HCT116 (cell line): ENCODE results near the gene COL15A1. TPM values are rescaled to one million over a fixed set of nuclear protein-coding genes. Genes with fewer than 3 reads are reported as not detected.

Experiments used
- ATAC-seq: fragments of 200-7000 bp; cut with Tn5 transposase; 2 replicates; pipeline ENCODE4 v1.9.1; 2020; ENCODE audit warnings: mild to moderate bottlenecking, moderate library complexity
- BruUV-seq: library from RNA; stranded (reverse); fragments of 400-500 nt; replicated peaks from 2 replicates; lab custom pipeline; 2021; lab: Mats Ljungman, UMichigan
- CTCF ChIA-PET: fragments of 300-600 bp; sonication (Branson Sonifier 250); formaldehyde crosslinking; loops from one replicate; lab custom pipeline; 2021; ENCODE audit warnings: antibody characterized with exemption; lab: Charles Lee
- POLR2A ChIA-PET: fragments of 300-600, 350-600 bp; sonication (Branson Sonifier 250); formaldehyde crosslinking; loops from one replicate; lab custom pipeline; 2021; ENCODE audit warnings: antibody characterized with exemption; lab: Charles Lee
- RAD21 ChIA-PET, 2 experiments: fragments of 300-600 bp; sonication (Branson Sonifier 250); formaldehyde crosslinking; loops; one replicate each; lab custom pipeline; 2023; ENCODE audit warnings: low total read pairs in 2 of 2; ENCODE audit not compliant: uncharacterized antibody in 2 of 2, unreplicated experiment in 2 of 2, low non-redundant PET in 1 of 2; lab: Charles Lee
- DNase-seq: peaks from one replicate; pipeline ENCODE4 v3.0.0-alpha.2; 2010; ENCODE audit warnings: low read depth, low spot score
- H2AFZ ChIP-seq: fragments of 200-600 bp; shearing (Covaris generic), sonication (generic); 2 replicates; pipeline ENCODE4 v1.6.1; 2017; ENCODE audit warnings: low read depth, mixed run types, mixed read lengths, antibody characterized with exemption, low read length; ENCODE audit not compliant: poor library complexity, severe bottlenecking
- H3K27ac ChIP-seq: 2 replicates; pipeline ENCODE4 v1.5.1; 2012; ENCODE audit warnings: low read depth, low read length
- H3K27me3 ChIP-seq: fragments of 200-600 bp; sonication (generic); 2 replicates; pipeline ENCODE4 v1.6.1; 2016; ENCODE audit warnings: mixed run types, low read length, mixed read lengths; ENCODE audit not compliant: insufficient read depth
- H3K36me3 ChIP-seq, 2 experiments: fragments of 200-500 bp in 1 of 2; fragments of 200-600 bp in 1 of 2; sonication (Bioruptor generic) in 1 of 2; sonication (generic) in 1 of 2; 2 replicates each; pipeline versions ENCODE4 v1.5.1 to v1.6.1; 2014 to 2016; ENCODE audit warnings: low read length in 2 of 2, inconsistent platforms in 1 of 2, mixed read lengths in 1 of 2, mixed run types in 1 of 2; ENCODE audit not compliant: insufficient read depth in 2 of 2, control insufficient read depth in 1 of 2
- H3K4me1 ChIP-seq, 2 experiments: fragments of 200-600 bp in 1 of 2; sonication (generic) in 1 of 2; 2 replicates each; pipeline versions ENCODE4 v1.5.1 to v1.6.1; 2012 to 2017; ENCODE audit warnings: low read length in 2 of 2, inconsistent platforms in 1 of 2, mild to moderate bottlenecking in 1 of 2, mixed read lengths in 1 of 2, mixed run types in 1 of 2, moderate library complexity in 1 of 2; ENCODE audit not compliant: insufficient read depth in 2 of 2, control insufficient read depth in 1 of 2
- H3K4me2 ChIP-seq: fragments of 200-600 bp; sonication (generic); 2 replicates; pipeline ENCODE4 v1.6.1; 2017; ENCODE audit warnings: mixed run types, low read length, mixed read lengths
- H3K4me3 ChIP-seq, 2 experiments: fragments of 200-600 bp in 1 of 2; sonication (generic) in 1 of 2; replicated peaks in 1 of 2; 2 replicates each; pipeline ENCODE4 v1.5.1; 2011 to 2016; ENCODE audit warnings: low read length in 2 of 2, control low read depth in 1 of 2, low read depth in 1 of 2, mild to moderate bottlenecking in 1 of 2, mixed read lengths in 1 of 2, mixed run types in 1 of 2
- H3K79me2 ChIP-seq: fragments of 200-600 bp; sonication (generic); 2 replicates; pipeline ENCODE4 v1.6.1; 2017; ENCODE audit warnings: mild to moderate bottlenecking, mixed run types, low read length, moderate library complexity, mixed read lengths; ENCODE audit not compliant: insufficient read depth
- H3K9ac ChIP-seq: fragments of 200-600 bp; sonication (generic); 2 replicates; pipeline ENCODE4 v1.6.1; 2016; ENCODE audit warnings: low read length, mixed read lengths
- H3K9me2 ChIP-seq: fragments of 200-600 bp; sonication (generic), shearing (Covaris generic); 2 replicates; pipeline ENCODE4 v1.6.1; 2017; ENCODE audit warnings: mixed run types, mild to moderate bottlenecking, moderate library complexity; ENCODE audit not compliant: insufficient read depth
- H3K9me3 ChIP-seq, 2 experiments: fragments of 200-500 bp in 1 of 2; fragments of 200-600 bp in 1 of 2; sonication (Bioruptor generic) in 1 of 2; sonication (generic) in 1 of 2; 2 replicates each; pipeline ENCODE4 v1.6.1; 2014 to 2017; ENCODE audit warnings: low read length in 2 of 2, mixed read lengths in 2 of 2, inconsistent platforms in 1 of 2, low read depth in 1 of 2, mild to moderate bottlenecking in 1 of 2, mixed run types in 1 of 2, moderate library complexity in 1 of 2; ENCODE audit not compliant: control insufficient read depth in 1 of 2, insufficient read depth in 1 of 2
- H4K20me1 ChIP-seq: fragments of 200-600 bp; sonication (generic), shearing (Covaris generic); 2 replicates; pipeline ENCODE4 v1.6.1; 2017; ENCODE audit warnings: mixed run types, mild to moderate bottlenecking, moderate library complexity; ENCODE audit not compliant: insufficient read depth
- ATF3 ChIP-seq: IDR thresholded peaks from 2 replicates; pipeline ENCODE4 v1.6.1; 2012
- CBX3 ChIP-seq: IDR thresholded peaks from 2 replicates; pipeline ENCODE4 v1.6.1; 2012; ENCODE audit warnings: low read depth
- CEBPB ChIP-seq: IDR thresholded peaks from 2 replicates; pipeline ENCODE4 v1.6.1; 2012; ENCODE audit warnings: low read depth
- CTCF ChIP-seq, 3 experiments: fragments of 200-600 bp in 1 of 3; sonication (generic) in 1 of 3; IDR thresholded peaks in 2 of 3; conservative IDR thresholded peaks in 1 of 3; 2 replicates each; pipeline ENCODE4 v1.5.1; 2012 to 2017; ENCODE audit warnings: low read depth in 2 of 3, low read length in 2 of 3, antibody characterized with exemption in 1 of 3, borderline replicate concordance in 1 of 3, control low read depth in 1 of 3, mild to moderate bottlenecking in 1 of 3, mixed read lengths in 1 of 3, mixed run types in 1 of 3, moderate library complexity in 1 of 3; ENCODE audit not compliant: insufficient read depth in 1 of 3
- ELF1 ChIP-seq: IDR thresholded peaks from 2 replicates; pipeline ENCODE4 v1.6.1; 2012; ENCODE audit warnings: low read depth, borderline replicate concordance
- EZH2 ChIP-seq: fragments of 200-600 bp; sonication (generic); IDR thresholded peaks from 2 replicates; pipeline ENCODE4 v1.6.1; 2017; ENCODE audit warnings: antibody characterized with exemption, mixed run types
- EZH2phosphoT487 ChIP-seq: fragments of 200-600 bp; IDR thresholded peaks from 2 replicates; pipeline ENCODE4 v1.6.1; 2018; ENCODE audit warnings: antibody characterized with exemption, borderline replicate concordance
- FOSL1 ChIP-seq: IDR thresholded peaks from 2 replicates; pipeline ENCODE4 v1.6.1; 2012; ENCODE audit warnings: low read depth
- MAX ChIP-seq: IDR thresholded peaks from 2 replicates; pipeline ENCODE4 v1.6.1; 2012
- POLR2A ChIP-seq: IDR thresholded peaks from 2 replicates; pipeline ENCODE4 v1.7.0; 2011; ENCODE audit warnings: borderline replicate concordance; ENCODE audit not compliant: insufficient read depth, insufficient read length; ENCODE audit errors: extremely low read depth
- RAD21 ChIP-seq: IDR thresholded peaks from 2 replicates; pipeline ENCODE4 v1.6.1; 2012; ENCODE audit warnings: low read depth, mild to moderate bottlenecking
- REST ChIP-seq: IDR thresholded peaks from 2 replicates; pipeline ENCODE4 v1.6.1; 2012; ENCODE audit warnings: low read depth
- SP1 ChIP-seq: IDR thresholded peaks from 2 replicates; pipeline ENCODE4 v1.6.1; 2012; ENCODE audit warnings: low read depth
- SRF ChIP-seq: IDR thresholded peaks from 2 replicates; pipeline ENCODE4 v1.6.1; 2012; ENCODE audit warnings: low read depth
- TCF7L2 ChIP-seq: IDR thresholded peaks from 2 replicates; pipeline ENCODE4 v1.7.0; 2011; ENCODE audit warnings: borderline replicate concordance, inconsistent platforms; ENCODE audit not compliant: insufficient read depth, insufficient read length; ENCODE audit errors: extremely low read depth
- YY1 ChIP-seq: IDR thresholded peaks from 2 replicates; pipeline ENCODE4 v1.6.1; 2011; ENCODE audit warnings: low read length, low read depth, moderate library complexity, mild to moderate bottlenecking; ENCODE audit not compliant: insufficient replicate concordance; ENCODE audit errors: extremely low read depth
- ZBTB33 ChIP-seq: IDR thresholded peaks from 2 replicates; pipeline ENCODE4 v1.6.1; 2011; ENCODE audit warnings: mild to moderate bottlenecking, low read length, moderate library complexity; ENCODE audit not compliant: insufficient replicate concordance; ENCODE audit errors: extremely low read depth
- ZNF274 ChIP-seq: fragments of 200-500 bp; sonication (Bioruptor generic); IDR thresholded peaks from 2 replicates; pipeline ENCODE4 v1.6.1; 2014; ENCODE audit warnings: mild to moderate bottlenecking, low read depth, low read length, inconsistent platforms
- intact Hi-C: fragments of 100-400 bp; cut with micrococcal nuclease; formaldehyde crosslinking; loops from 2 replicates; pipeline ENCODE4 v1.10.0; 2022
- total RNA-seq: library from RNA; stranded (reverse); gene quantifications from one replicate; pipeline ENCODE4 v1.2.1, GENCODE V29; 2021; ENCODE audit not compliant: unreplicated experiment

The COL15A1 gene
- total RNA-seq, 1 experiment from 2014 or later, result 0.15 TPM

GRCh38 chr9:98983295-98984268 lies 39.9 kb downstream of the COL15A1 start:
- Histone ChIP-seq H3K4me2 (no peak overlapping the region), H3K4me1 (no peaks in the 10 kb centered on the region), H2AFZ (no peak overlapping the region), H3K79me2 (no peaks in the 10 kb centered on the region), H3K36me3 (no peaks in the 10 kb centered on the region), H4K20me1 (no peaks in the 10 kb centered on the region), H3K4me3 (no peak overlapping the region), H3K9me3 (no peaks in the 10 kb centered on the region), H3K9ac (no peak overlapping the region)
- ChIA-PET CTCF (no interaction called here), POLR2A (no interaction called here)
- no peak for DNase-seq
- no peak for TF ChIP-seq REST
- TF ChIP-seq FOSL1, result no peak
- TF ChIP-seq MAX, result no peak
- no peak for TF ChIP-seq CTCF (IDR thresholded peaks at IDR 0.05 in 2 of 3, conservative IDR thresholded peaks at IDR 0.05 in 1 of 3; ENCODE audit: borderline replicate concordance in 1 of 3, insufficient read depth in 1 of 3, low read depth in 2 of 3, low read length in 2 of 3)
- TF ChIP-seq CBX3, result no peak
- TF ChIP-seq POLR2A, result no peak
- TF ChIP-seq YY1, result no peak
- TF ChIP-seq ATF3, result no peak
- TF ChIP-seq ZBTB33, result no peak
- TF ChIP-seq RAD21, result no peak
- TF ChIP-seq EZH2phosphoT487, result no peak
- no peak for TF ChIP-seq ZNF274
- no peak for TF ChIP-seq TCF7L2
- TF ChIP-seq SRF, result no peak
- no peak for TF ChIP-seq ELF1
- no peak for TF ChIP-seq SP1
- no peak for TF ChIP-seq CEBPB
- no peak for TF ChIP-seq EZH2
- TF ChIP-seq, all 23 proteins: peak for 0
- BruUV-seq, result no TSS peak
- no peaks in the 10 kb centered on the region for H3K27me3 ChIP-seq
- no peak for ATAC-seq
- RAD21 ChIA-PET, result no interaction called here
- intact Hi-C loops, result no loop called here
- no peak overlapping the region for H3K27ac ChIP-seq
- H3K9me2 ChIP-seq, result no peaks in the 10 kb centered on the region; the same call in 1 of the 2 replicates
